Muscle of back (tissue), 11 donors: Measurements from ENCODE around the gene PIM3. TPM values are rescaled to one million over a fixed set of nuclear protein-coding genes. Genes with fewer than 3 reads are reported as not detected.
A peak's percentile ranks its signal among the peaks of the same experiment; 100 is the strongest.

ENCODE experiments used
- DNase-seq, 3 donors: peaks; one replicate each; pipeline versions ENCODE4 v3.0.0 to v3.0.0-alpha.2; 2013
- polyA plus RNA-seq, 10 donors: library from polyadenylated mRNA; unstranded; fragments of 120-200 nt; gene quantifications; one replicate each; pipeline ENCODE4 v1.2.1, GENCODE V29; 2013; ENCODE audit not compliant: insufficient read length in 10 of 10

Gene PIM3
- polyA plus RNA-seq, 10 donors, result 10.6 to 17.6 (median 13.9) TPM

GRCh38 chr22:49999946-50000586 is 39.5 kb downstream of the PIM3 start:
- DNase-seq, result no peak

DNA sequence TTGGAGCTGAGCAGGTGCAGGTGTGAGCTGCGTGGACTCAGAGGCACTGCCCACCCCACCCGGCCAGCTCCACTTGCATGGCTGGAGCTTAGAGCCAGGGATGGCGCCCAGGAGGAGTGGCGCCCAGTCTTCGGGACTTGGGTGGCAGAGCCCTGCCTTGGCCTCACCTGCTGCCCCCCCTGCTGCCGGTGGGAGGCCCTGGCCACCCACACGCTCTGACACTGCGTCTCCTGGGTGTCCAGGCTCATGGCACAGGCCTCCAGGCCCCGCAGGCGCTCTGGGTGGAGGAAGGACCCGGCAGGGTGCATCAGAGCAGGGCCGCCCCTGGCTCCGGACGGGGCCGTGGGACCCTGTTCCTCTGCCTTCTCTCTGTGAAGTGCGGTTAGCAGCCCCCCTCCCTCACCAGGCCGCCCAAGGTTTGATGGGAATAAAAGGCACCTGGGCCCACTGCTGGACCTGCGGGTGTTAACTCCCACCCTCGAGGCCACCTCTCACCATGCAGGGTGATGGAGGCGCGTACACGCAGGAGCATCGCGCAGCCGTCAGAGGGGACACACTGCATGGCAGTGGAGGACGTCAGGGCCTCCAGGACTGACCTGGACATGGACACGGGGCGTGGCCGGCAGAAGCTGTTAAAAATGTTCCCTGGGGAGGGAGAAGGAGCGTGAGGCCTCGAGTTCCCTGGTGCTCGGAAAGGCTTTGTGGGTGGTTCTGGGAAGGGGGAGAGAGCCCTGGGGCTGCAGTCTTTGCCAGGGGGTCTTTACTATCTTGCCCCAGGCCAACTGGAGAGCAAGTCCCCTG is 40.2 kb downstream of the PIM3 start:
- DNase-seq, result no peak

DNA sequence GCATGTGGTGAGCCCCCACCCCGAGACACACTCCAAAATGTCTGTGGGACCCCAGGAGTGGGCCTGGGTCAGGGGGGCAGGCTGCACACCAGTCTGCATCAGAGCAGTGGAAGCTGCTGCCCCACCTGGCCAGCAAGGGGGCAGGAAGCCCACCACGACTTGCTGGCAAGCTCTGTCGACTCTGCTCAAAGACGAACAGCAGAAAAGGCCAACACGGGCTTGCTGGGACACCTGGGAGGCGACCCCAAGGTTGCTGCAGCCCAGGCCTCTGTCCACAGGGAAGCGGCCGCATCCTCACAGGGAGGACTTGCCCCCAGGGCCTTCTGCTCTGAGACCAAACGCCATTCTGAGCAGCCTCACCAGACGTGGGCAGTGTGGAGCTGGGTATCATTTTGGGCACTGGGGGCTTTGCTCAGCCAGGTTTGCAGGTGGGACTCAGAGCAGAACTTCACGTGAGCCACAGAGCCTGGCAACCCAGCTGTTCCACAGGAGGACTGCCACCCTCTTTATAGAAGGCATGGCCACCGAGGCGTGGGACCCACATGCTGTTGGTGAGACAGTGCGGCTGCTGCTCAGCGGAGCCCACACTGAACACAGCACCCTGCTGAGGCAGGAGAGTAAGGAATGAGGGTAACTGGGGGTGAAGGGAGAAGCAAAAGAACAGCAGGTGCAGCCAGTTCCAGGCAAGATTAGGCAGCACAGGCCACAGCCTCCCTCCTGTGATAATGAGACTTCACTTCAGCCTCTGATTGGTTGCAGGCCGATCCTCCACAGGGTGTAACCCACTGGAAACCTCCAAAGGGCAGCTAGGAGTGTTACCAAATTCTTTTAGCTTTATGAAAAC is 41.0 kb downstream of the PIM3 start:
- no peak for DNase-seq

DNA sequence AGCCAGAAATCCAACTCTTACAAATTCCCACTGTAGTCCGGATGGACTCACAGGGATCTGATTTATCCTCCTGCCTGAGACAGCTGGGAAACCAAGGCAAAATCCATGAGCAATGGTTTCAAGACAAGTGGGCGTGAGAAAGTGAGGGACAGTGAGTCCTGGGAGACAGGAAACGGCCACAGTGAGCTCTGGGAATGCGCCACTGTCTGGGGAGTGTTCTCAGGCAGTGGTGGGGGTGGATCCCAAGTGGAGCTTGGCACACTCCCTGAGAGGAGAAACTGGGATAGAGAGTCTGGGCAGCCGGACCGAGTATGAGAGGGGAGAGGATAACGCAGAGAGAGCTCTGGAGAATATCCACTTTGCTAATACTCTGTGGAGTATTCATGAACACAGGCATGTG is 42.2 kb downstream of the PIM3 start:
- DNase-seq, result no peak

GRCh38 chr22:50004918-50005317 is 44.3 kb downstream of the PIM3 start:
- DNase-seq, result no peak

DNA sequence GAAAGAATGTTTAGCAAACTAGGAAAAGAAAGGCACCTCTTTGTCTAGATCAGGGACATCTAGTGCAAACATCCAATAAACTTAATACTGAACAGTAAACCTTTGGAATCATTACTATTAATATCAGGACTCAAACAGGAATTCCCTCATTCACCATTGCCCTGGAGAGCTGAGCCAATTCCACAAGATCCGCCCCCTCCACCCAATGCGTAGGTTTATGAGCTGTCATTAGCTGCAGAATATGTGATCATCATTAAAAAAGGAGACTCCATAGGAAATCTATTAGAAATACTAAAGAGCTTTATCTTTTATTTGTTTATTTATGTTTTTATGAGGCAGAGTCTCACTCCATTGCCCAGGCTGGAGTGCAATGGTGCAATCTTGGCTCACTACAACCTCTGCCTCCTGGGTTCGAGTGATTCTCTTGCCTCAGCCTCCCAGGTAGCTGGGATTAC is 46.5 kb downstream of the PIM3 start:
- DNase-seq, result no peak

GRCh38 chr22:50008151-50009040 is 47.8 kb downstream of the PIM3 start:
- no peak for DNase-seq

DNA sequence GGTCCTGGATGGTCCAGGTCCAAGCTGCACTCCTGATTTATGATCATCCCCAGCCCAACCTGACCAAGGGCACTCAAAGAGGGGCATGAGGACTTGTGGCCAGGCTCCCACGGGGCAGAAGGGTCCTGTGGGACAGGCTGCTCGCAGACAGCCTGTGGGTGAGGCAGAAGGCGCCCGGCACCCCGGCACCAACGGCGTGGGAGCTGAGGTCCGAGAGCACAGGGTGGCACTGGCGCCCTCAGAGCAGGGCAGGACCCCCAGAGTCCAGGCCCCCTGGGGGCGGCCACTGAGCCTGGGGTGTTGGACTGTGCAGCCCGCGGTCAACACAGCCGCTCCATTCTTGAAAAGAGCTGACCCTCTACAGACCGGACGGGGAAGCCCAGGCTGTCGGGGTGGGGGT is 48.7 kb downstream of the PIM3 start:
- no peak for DNase-seq

DNA sequence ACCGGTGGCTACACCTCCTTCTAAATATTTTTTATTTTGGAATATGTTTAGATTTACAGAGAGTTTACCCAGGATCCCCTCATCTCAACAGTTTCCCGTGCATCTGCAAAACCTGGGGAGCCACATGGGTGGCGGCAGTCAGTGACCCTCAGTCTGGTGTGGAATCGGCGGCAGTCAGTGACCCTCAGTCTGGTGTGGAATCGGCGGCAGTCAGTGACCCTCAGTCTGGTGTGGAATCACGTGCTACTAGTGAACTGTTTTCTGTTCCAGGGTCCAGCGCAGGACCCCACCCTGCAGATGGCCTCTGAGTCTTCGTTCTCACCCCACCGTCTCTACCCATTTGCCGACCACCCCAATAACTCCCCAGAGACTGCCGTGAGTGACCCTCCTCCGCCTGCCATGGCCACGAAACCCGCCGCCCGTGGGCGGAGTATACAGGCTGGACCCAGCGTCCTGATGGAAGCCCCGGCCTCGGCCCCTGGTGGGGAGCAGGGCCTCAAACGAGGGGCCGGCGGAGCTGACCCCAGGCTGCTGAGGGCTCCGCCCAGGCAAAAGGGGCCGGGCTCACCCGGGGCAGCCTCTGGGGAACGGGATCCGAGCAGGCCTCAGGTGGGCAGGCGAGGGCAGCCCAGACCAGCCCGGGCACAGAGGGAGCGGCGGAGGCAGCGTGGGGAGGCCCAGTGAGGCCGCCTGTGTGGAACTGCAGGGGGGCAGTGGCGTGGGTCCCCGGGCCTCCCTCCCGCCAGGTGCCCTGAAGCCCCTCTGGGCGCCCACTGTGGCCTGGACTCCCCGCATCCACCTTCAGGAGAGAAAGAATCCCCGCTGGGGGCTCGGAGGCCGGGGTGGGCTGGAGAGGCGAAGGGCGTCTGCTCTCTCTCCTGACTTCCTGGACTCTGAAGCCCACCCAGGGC is 49.4 kb downstream of the PIM3 start:
- DNase-seq, result no peak

DNA sequence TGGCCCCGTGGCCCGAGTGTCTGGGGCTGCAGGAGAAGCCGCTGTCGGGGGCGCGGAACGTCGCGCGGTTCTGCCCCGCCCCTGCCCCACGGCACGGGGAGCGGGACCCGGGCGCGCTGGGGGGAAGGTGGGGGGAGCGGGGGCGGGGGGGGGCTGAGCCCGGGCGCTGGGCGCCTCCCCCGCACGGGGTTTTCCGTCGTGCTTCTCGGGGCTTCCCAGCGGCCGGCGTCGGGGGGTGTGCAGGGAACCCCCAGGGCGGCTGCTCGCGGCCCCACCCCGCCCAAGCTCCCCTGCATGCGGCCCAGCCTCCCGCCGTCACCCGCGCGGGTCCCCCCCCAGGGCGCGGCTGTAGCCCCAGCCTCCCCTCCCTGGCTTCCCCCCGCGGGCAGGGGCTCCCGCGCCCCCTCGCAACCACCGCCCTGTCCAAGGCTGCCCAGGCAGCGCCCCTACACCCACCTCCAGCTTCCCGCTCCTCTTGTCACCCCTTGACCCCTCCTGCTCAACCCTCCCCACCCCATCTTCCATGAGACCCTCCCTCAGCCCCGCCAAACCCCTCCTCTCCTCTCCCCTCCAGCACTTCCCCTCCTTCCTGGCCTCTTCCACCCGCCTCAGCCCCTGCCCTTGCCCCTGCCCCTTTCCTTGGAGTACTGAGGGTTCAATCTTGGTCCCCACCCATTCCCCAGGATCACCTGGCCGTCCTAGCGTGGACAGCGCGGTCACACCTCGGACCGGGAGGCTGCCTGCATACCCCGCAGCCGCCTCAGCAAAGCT is 50.3 kb downstream of the PIM3 start:
- no peak for DNase-seq

- DNase-seq, result no peak
Observed at GRCh38 chr22:50011447-50012210, 51.1 kb downstream of the PIM3 start.

DNA sequence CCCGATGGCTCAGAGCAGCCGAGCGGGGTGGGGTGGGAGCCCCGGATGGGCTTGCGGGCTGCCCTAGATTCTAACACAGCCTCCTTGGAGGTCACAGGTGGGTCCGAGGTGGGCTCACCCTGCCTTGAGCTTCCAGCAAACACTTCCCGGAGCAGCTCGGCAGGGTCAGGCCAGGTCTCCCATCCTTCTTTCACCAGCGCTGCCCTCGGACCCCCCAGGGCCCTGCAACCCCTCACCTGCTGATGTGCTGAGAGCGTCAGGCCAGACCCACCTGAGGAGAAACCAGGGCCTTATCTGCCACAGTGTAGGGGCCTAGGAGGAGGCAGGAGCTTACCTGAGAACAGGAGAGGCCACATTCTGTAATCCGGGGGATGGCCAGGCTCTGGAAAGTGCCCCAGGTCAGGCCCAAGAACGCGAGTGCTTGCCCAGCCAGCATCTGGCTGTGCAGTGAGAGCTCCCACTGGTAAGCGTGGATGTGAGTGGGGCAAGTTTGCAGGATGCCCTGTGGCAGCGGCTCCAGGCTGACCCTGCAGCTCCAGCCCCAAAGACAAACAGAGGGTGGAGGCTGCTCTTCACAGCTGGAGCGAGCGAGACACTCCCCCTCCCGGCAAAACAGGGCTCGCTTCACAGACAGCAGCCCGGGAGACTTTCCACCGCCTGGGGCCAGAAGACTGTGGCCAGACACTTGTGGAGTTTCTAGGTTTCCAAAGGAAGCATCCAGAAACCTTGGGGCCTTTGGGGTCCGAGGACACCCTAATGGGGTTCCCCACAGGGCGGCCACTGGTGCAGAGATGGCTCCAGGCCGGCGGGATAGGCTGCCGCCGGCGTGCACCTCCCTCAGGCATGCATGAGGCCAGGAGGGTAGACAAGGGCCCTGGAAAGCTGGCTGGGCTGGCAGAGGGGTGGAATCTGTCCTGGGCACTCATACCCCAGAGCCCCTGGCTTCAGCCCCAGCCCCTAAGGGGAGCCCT is 51.9 kb downstream of the PIM3 start, which contains the start of gene IL17REL:
IL17REL (minus strand) TSS at position 555 of the 971 bp plus-strand sequence; CDS start at position 436, 119 bp downstream.
- DNase-seq, result peak in 1 of 3 donors; percentile 34

Other genes starting within 250 kb of the PIM3 start
- 10 to 100 TPM; 18.4 to 30.2 (median 25.4) TPM for gene BRD1, start 132.9 kb upstream of the PIM3 start, polyA plus RNA-seq
- 10 to 100 TPM; 11.0 to 15.2 (median 12.3) TPM for gene ZBED4, start 106.9 kb upstream of the PIM3 start, polyA plus RNA-seq
- 10 to 100 TPM in 8 of 10 donors, 1 to 10 TPM in 2; 8.8 to 20.6 (median 12.3) TPM for gene ALG12, start 42.3 kb upstream of the PIM3 start, polyA plus RNA-seq
- 10 to 100 TPM; 14.0 to 27.8 (median 17.8) TPM for gene CRELD2, start 42.1 kb upstream of the PIM3 start, polyA plus RNA-seq
- under 1 TPM in 1 of 10 donors, not detected in 9; 0.08 TPM for gene IL17REL, start 52.0 kb downstream of the PIM3 start, polyA plus RNA-seq
- gene TTLL8, start 97.5 kb downstream of the PIM3 start, polyA plus RNA-seq, result not detected
- gene MLC1, start 124.7 kb downstream of the PIM3 start, polyA plus RNA-seq, result 1 to 10 TPM in 2 of 10 donors, under 1 TPM in 8; 0.39 to 1.4 (median 0.78) TPM
- gene MOV10L1, start 129.2 kb downstream of the PIM3 start, polyA plus RNA-seq, result under 1 TPM; 0.12 to 0.61 (median 0.39) TPM
- under 1 TPM in 8 of 10 donors, not detected in 2; 0.08 to 0.24 (median 0.11) TPM for gene PANX2, start 210.0 kb downstream of the PIM3 start, polyA plus RNA-seq
- gene TRABD, start 225.1 kb downstream of the PIM3 start, polyA plus RNA-seq, result 10 to 100 TPM; 12.0 to 21.1 (median 17.5) TPM
- gene SELENOO, start 240.2 kb downstream of the PIM3 start, polyA plus RNA-seq, result 10 to 100 TPM in 9 of 10 donors, 1 to 10 TPM in 1; 6.8 to 16.9 (median 12.4) TPM